RPMI7951 (cell line): ENCODE measurements around the gene CNN2. TPM values are rescaled to one million over a fixed set of nuclear protein-coding genes. Genes with fewer than 3 reads are reported as not detected.
A peak's percentile ranks its signal among the peaks of the same experiment; 100 is the strongest.

Experiments
- DNase-seq: peaks from one replicate; pipeline ENCODE4 v3.0.0-alpha.2; 2012; ENCODE audit warnings: low read depth
- total RNA-seq: library from RNA; depleted of rRNA; stranded (reverse); fragments of >200 nt; shearing (Covaris generic); gene quantifications from 2 replicates; pipeline ENCODE4 v1.2.3, GENCODE V29; 2014

The CNN2 gene
- total RNA-seq, 1 experiment from 2014 or later, result 179 TPM

DNA sequence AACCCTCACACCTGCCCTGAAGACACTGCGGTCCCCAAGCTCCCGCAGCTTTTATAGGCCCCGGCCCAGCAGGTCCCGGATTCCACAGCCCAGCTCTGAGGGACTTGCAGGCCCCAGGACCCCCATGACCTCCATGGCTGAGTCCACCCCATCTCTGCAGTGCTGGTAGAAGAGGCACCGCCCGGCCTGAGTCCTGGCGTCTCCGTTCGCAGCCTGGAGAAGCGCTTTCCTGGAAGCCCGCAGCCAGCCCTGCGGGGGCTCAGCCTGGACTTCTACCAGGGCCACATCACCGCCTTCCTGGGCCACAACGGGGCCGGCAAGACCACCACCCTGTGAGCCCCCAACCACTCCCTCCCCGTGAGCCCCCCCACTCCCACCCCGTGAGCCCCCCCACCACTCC is 22.7 kb downstream of the CNN2 start:
- DNase-seq, result no peak

DNA sequence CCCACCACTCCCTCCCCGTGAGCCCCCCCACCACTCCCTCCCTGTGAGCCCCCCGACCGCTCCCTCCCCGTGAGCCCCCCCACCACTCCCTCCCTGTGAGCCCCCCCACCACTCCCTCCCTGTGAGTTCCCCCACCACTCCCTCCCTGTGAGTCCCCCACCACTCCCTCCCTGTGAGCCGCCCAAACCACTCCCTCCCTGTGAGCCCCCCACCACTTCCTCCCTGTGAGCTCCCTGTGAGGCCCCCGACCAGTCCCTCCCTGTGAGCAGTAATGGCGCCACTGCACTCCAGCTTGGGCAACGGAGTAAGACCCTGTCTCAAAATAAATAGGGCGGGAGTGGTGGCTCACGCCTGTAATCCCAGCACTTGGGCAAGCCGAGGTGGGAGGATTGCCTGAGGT is 23.4 kb downstream of the CNN2 start:
- DNase-seq, result no peak

DNA sequence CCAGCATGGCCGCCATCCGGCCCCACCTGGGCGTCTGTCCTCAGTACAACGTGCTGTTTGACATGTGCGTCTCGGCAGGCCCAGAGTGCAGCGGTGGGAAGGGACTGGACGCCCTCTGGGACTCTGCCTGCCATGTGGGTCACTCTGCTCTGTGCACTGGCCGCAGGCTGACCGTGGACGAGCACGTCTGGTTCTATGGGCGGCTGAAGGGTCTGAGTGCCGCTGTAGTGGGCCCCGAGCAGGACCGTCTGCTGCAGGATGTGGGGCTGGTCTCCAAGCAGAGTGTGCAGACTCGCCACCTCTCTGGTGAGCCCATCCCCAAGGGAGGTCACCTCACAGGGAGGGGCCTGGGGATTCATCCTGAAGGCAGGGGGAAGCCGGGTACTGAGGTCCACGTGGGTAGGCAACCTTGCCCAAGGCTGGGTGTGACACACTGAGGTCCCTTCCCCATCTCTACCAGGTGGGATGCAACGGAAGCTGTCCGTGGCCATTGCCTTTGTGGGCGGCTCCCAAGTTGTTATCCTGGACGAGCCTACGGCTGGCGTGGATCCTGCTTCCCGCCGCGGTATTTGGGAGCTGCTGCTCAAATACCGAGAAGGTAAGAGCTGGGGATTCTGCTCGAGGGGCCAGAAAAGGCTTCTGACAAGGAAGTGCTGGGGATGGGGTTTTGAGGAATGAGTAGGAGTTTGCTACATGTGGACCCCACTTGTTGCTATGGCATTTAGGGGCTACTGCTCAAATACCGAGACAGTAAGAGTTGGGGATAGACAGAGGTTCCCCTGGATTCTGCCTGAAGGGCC is 24.8 kb downstream of the CNN2 start:
- DNase-seq, result no peak

DNA sequence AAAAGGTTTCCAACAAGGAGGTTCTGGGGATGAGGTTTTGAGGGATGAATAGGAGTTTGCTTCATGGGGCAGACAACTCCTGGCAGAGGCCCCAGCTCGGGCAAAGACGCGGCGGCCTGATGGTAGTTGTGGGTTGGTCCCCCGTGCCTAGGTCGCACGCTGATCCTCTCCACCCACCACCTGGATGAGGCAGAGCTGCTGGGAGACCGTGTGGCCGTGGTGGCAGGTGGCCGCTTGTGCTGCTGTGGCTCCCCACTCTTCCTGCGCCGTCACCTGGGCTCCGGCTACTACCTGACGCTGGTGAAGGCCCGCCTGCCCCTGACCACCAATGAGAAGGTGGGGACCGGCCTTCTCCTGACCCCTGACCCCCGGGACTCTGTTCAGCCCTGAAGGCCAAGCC is 25.4 kb downstream of the CNN2 start:
- DNase-seq, result no peak

DNA sequence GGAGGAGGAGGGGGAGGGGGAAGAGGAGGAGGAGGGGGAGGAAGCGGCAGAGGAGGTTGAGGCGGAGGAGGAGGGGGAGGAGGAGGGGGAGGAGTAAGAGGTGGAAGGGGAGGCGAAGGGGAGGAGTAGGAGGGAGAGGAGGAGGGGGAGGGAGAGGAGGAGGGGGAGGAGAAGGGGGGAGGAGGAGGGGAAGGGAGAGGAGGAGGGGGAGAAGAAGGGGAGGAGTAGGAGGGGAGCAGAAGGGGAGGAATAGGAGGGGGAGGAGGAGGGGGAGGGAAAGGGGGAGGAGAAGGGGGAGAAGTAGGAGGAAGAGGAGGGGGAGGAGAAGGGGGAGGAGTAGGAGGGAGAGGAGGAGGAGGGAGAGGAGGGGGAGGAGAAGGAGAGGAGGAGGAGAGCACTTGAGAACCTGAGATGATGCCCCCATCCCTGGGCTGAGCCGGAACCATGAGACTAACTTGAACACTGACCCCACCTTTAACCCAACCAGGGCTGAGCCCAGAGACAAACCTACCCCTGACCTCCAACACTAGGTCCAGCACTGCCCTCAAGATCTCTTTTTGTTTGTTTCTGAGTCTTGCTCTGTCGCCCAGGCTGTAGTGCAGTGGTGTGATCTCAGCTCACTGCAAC is 26.1 kb downstream of the CNN2 start:
- DNase-seq, result no peak

- no peak for DNase-seq
Observed at GRCh38 chr19:1053176-1054101, 27.0 kb downstream of the CNN2 start.

- DNase-seq, result no peak
Observed at GRCh38 chr19:1054102-1055027, 28.0 kb downstream of the CNN2 start.

DNA sequence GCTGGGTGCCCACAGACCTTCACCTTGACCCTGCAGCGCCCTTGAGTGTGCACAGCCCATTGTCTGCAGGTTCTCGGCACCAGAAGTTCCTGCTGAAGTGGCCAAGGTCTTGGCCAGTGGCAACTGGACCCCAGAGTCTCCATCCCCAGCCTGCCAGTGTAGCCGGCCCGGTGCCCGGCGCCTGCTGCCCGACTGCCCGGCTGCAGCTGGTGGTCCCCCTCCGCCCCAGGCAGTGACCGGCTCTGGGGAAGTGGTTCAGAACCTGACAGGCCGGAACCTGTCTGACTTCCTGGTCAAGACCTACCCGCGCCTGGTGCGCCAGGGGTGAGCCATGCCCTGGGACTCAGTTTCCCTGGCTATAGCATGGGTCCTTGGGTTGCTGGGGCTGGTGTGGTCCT is 28.6 kb downstream of the CNN2 start:
- DNase-seq, result no peak

DNA sequence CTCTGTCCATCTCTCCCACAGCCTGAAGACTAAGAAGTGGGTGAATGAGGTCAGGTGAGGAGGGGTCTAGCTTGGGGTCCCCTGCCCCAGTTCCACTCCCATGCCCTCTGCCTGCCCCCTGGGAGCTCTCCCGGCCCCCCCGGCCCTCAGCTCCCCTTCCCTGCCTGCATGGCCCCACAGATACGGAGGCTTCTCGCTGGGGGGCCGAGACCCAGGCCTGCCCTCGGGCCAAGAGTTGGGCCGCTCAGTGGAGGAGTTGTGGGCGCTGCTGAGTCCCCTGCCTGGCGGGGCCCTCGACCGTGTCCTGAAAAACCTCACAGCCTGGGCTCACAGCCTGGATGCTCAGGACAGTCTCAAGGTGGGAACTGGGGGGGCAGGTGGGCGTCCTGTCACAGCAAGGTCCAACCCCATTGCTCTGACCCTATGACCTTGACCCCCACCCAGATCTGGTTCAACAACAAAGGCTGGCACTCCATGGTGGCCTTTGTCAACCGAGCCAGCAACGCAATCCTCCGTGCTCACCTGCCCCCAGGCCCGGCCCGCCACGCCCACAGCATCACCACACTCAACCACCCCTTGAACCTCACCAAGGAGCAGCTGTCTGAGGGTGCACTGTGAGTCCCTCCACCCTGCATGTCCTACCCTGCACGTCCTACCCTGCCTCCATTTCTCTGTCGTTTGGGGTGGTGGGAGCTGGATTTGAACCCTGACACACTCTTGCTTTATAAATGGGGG is 29.6 kb downstream of the CNN2 start:
- DNase-seq, result no peak

GRCh38 chr19:1057176-1057855 is 30.9 kb downstream of the CNN2 start:
- peak; percentile 66 for DNase-seq

- no peak for DNase-seq
Observed at GRCh38 chr19:1058112-1058511, 31.7 kb downstream of the CNN2 start.

GRCh38 chr19:1060689-1061088 is 34.3 kb downstream of the CNN2 start:
- no peak for DNase-seq

GRCh38 chr19:1061987-1062386 is 35.6 kb downstream of the CNN2 start:
- no peak for DNase-seq

- DNase-seq, result no peak
Observed at GRCh38 chr19:1062387-1063029, 36.1 kb downstream of the CNN2 start.

GRCh38 chr19:1063030-1063908 is 36.9 kb downstream of the CNN2 start:
- no peak for DNase-seq

DNA sequence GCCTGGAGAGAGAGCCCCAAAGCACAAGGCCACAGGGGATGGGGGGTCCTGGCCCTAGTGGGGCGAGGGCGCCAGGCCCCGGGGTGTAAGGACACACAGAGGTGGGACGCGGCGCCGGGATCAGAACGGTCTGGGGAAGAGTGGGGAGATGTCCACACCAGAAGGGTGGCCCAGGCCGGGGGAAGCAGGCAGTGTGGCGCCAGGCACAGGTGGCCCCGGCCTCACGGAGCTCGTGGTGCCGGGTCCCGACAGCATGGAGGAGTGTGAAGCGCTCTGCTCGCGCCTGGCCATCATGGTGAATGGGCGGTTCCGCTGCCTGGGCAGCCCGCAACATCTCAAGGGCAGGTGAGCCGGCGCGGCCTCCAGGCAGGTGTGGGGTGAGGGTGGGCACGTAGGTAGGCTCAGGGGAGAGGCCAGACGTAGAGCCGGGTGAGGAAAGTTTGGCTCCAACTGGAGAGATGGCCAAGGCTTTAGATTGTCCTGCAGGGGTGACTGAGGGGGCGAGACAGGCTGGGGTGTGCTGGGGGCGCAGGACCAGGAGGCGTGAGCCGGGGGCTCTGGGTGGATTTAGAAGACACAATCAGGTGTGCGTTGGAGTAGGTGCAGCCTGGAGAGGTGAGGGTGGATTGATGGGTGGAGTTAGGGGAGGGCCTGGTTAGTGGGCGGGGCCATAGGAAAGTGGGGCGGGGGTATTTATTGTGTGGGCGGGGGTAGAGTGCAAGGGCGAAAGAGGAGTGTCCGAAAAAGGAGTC is 37.7 kb downstream of the CNN2 start:
- DNase-seq, result no peak

GRCh38 chr19:1064661-1065605 is 38.5 kb downstream of the CNN2 start:
- peak; percentile 66 for DNase-seq
